Measurements from ENCODE around the gene CACFD1.

GRCh38 chr9:133453651-133454050, 6.1 kb upstream of the CACFD1 start:
- TF ChIP-seq, protein P1, sequence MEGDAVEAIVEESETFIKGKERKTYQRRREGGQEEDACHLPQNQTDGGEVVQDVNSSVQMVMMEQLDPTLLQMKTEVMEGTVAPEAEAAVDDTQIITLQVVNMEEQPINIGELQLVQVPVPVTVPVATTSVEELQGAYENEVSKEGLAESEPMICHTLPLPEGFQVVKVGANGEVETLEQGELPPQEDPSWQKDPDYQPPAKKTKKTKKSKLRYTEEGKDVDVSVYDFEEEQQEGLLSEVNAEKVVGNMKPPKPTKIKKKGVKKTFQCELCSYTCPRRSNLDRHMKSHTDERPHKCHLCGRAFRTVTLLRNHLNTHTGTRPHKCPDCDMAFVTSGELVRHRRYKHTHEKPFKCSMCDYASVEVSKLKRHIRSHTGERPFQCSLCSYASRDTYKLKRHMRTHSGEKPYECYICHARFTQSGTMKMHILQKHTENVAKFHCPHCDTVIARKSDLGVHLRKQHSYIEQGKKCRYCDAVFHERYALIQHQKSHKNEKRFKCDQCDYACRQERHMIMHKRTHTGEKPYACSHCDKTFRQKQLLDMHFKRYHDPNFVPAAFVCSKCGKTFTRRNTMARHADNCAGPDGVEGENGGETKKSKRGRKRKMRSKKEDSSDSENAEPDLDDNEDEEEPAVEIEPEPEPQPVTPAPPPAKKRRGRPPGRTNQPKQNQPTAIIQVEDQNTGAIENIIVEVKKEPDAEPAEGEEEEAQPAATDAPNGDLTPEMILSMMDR (IDR thresholded peaks at IDR 0.05) = no peak
- TF ChIP-seq ZFX (IDR thresholded peaks at IDR 0.05; ENCODE audit: borderline replicate concordance) = no peak
